WTC11 (cell line): ENCODE data around the gene MYPOP. TPM values are rescaled to one million over a fixed set of nuclear protein-coding genes. Genes with fewer than 3 reads are reported as not detected.

ENCODE experiments used
- ATAC-seq: fragments of 200-7000 bp; cut with Tn5 transposase; 2 replicates; pipeline ENCODE4 v1.10.0; 2021; ENCODE audit warnings: mild to moderate bottlenecking, moderate library complexity
- CTCF ChIA-PET: fragments of 300-600 bp; sonication (Branson Sonifier 250); formaldehyde crosslinking; loops from one replicate; lab custom pipeline; 2021; ENCODE audit warnings: antibody characterized with exemption; lab: Charles Lee
- POLR2A ChIA-PET: fragments of 350-600 bp; sonication (Branson Sonifier 250); formaldehyde crosslinking; loops from one replicate; lab custom pipeline; 2021; ENCODE audit warnings: antibody characterized with exemption; lab: Charles Lee
- DNase-seq: peaks from one replicate; pipeline ENCODE4 v3.0.0; 2021; ENCODE audit warnings: low spot score
- H3K27ac Mint-ChIP-seq: 2 replicates; pipeline ENCODE4 v1.8.0; 2021; ENCODE audit warnings: mixed read lengths
- H3K27me3 Mint-ChIP-seq: 2 replicates; pipeline ENCODE4 v1.8.0; 2021; ENCODE audit warnings: low read depth, mild to moderate bottlenecking, moderate library complexity, mixed read lengths
- H3K36me3 Mint-ChIP-seq: 2 replicates; pipeline ENCODE4 v1.8.0; 2021; ENCODE audit warnings: mixed read lengths
- H3K4me1 Mint-ChIP-seq: 2 replicates; pipeline ENCODE4 v1.8.0; 2022; ENCODE audit warnings: mixed read lengths
- H3K4me3 Mint-ChIP-seq: 2 replicates; pipeline ENCODE4 v1.8.0; 2021; ENCODE audit warnings: mild to moderate bottlenecking, moderate library complexity, mixed read lengths
- H3K9me3 Mint-ChIP-seq: 2 replicates; pipeline ENCODE4 v1.8.0; 2021; ENCODE audit warnings: mixed read lengths
- ATF6 ChIP-seq: sonication (generic); formaldehyde crosslinking; IDR thresholded peaks from 2 replicates; pipeline ENCODE4 v1.8.1; 2023; ENCODE audit warnings: mild to moderate bottlenecking, missing genetic modification reagents
- CREM ChIP-seq: sonication (generic); formaldehyde crosslinking; IDR thresholded peaks from 2 replicates; pipeline ENCODE4 v1.8.1; 2022; ENCODE audit warnings: mild to moderate bottlenecking, missing genetic modification reagents, moderate library complexity
- ELF4 ChIP-seq: sonication (generic); formaldehyde crosslinking; IDR thresholded peaks from 2 replicates; pipeline ENCODE4 v1.8.1; 2022; ENCODE audit warnings: low read depth, mild to moderate bottlenecking, moderate library complexity, missing genetic modification reagents
- GABPB1 ChIP-seq: sonication (generic); formaldehyde crosslinking; IDR thresholded peaks from 2 replicates; pipeline ENCODE4 v1.8.1; 2023; ENCODE audit warnings: mild to moderate bottlenecking, missing genetic modification reagents
- IRF2 ChIP-seq: sonication (generic); formaldehyde crosslinking; IDR thresholded peaks from 2 replicates; pipeline ENCODE4 v1.8.0; 2022; ENCODE audit warnings: low read depth, missing genetic modification reagents, borderline replicate concordance
- JUN ChIP-seq: sonication (generic); formaldehyde crosslinking; IDR thresholded peaks from 2 replicates; pipeline ENCODE4 v1.8.0; 2023; ENCODE audit warnings: mild to moderate bottlenecking, missing genetic modification reagents
- NFYB ChIP-seq: sonication (generic); formaldehyde crosslinking; conservative IDR thresholded peaks from 2 replicates; pipeline ENCODE4 v1.8.0; 2022; ENCODE audit warnings: low read depth, missing genetic modification reagents
- RELA ChIP-seq: sonication (generic); formaldehyde crosslinking; IDR thresholded peaks from 2 replicates; pipeline ENCODE4 v1.8.1; 2022; ENCODE audit warnings: missing genetic modification reagents, mild to moderate bottlenecking, borderline replicate concordance
- SMAD4 ChIP-seq: sonication (generic); formaldehyde crosslinking; IDR thresholded peaks from 2 replicates; pipeline ENCODE4 v1.8.0; 2022; ENCODE audit warnings: mild to moderate bottlenecking, missing genetic modification reagents
- TCF7 ChIP-seq: sonication (generic); formaldehyde crosslinking; IDR thresholded peaks from 2 replicates; pipeline ENCODE4 v1.8.0; 2022; ENCODE audit warnings: mild to moderate bottlenecking, low read depth, missing genetic modification reagents, moderate library complexity
- ZBTB21 ChIP-seq: sonication (generic); formaldehyde crosslinking; IDR thresholded peaks from 2 replicates; pipeline ENCODE4 v1.8.1; 2023; ENCODE audit warnings: mild to moderate bottlenecking, missing genetic modification reagents, borderline replicate concordance
- ZBTB43 ChIP-seq: sonication (generic); formaldehyde crosslinking; IDR thresholded peaks from 2 replicates; pipeline ENCODE4 v1.8.1; 2023; ENCODE audit warnings: mild to moderate bottlenecking, missing genetic modification reagents
- ZNF121 ChIP-seq: sonication (generic); formaldehyde crosslinking; IDR thresholded peaks from 2 replicates; pipeline ENCODE4 v1.8.0; 2023; ENCODE audit warnings: missing genetic modification reagents
- ZNF281 ChIP-seq: sonication (generic); formaldehyde crosslinking; IDR thresholded peaks from 2 replicates; pipeline ENCODE4 v1.8.0; 2023; ENCODE audit warnings: mild to moderate bottlenecking, missing genetic modification reagents
- ZNF317 ChIP-seq: sonication (generic); formaldehyde crosslinking; IDR thresholded peaks from 2 replicates; pipeline ENCODE4 v1.8.1; 2023; ENCODE audit warnings: low read depth, mild to moderate bottlenecking, moderate library complexity, missing genetic modification reagents, borderline replicate concordance
- ZNF416 ChIP-seq: fragments of 250-450 bp; sonication (Bioruptor Pico); IDR thresholded peaks from 2 replicates; pipeline ENCODE4 v1.9.0; 2021; ENCODE audit warnings: mild to moderate bottlenecking, inconsistent platforms
- ZNF425 ChIP-seq: fragments of 250-450 bp; sonication (Bioruptor Pico); conservative IDR thresholded peaks from 2 replicates; pipeline ENCODE4 v1.9.0; 2021; ENCODE audit warnings: mild to moderate bottlenecking
- ZNF512 ChIP-seq: sonication (generic); formaldehyde crosslinking; IDR thresholded peaks from 2 replicates; pipeline ENCODE4 v1.8.1; 2022; ENCODE audit warnings: missing genetic modification reagents, borderline replicate concordance
- ZNF532 ChIP-seq: fragments of 250-450 bp; sonication (Bioruptor Pico); IDR thresholded peaks from 2 replicates; pipeline ENCODE4 v1.9.0; 2021; ENCODE audit warnings: mild to moderate bottlenecking, borderline replicate concordance
- ZSCAN18 ChIP-seq: fragments of 250-450 bp; sonication (Bioruptor Pico); IDR thresholded peaks from 2 replicates; pipeline ENCODE4 v2.1.2; 2022; ENCODE audit warnings: mild to moderate bottlenecking, moderate library complexity
- total RNA-seq: library from RNA; stranded (reverse); gene quantifications from 3 replicates; pipeline ENCODE4 v1.2.3, GENCODE V29; 2021

The MYPOP gene
- total RNA-seq, 1 experiment from 2014 or later, result 13.6 TPM

- no peak for DNase-seq
Measured at GRCh38 chr19:45906221-45906620, 3.8 kb upstream of the MYPOP start.

More at GRCh38 chr19:45906221-45906620, 3.8 kb upstream of the MYPOP start:
- ATAC-seq, result no peak
- H3K4me1 Mint-ChIP-seq, result peaks cover 6% of the 10 kb centered on the region; the same call in 1 of the 2 replicates
- H3K27me3 Mint-ChIP-seq, result peaks cover 14% of the 10 kb centered on the region
- TF ChIP-seq GABPB1 (CRISPR knock-in tag) (no peak), ATF6 (CRISPR knock-in tag) (no peak), ZNF317 (CRISPR knock-in tag) (no peak), JUN (CRISPR knock-in tag) (no peak), TCF7 (CRISPR knock-in tag) (no peak), ZNF425 (no peak), ZNF532 (no peak), IRF2 (CRISPR knock-in tag) (no peak), ZNF416 (CRISPR knock-in tag) (no peak), ZNF121 (CRISPR knock-in tag) (no peak), CREM (CRISPR knock-in tag) (no peak), ZBTB43 (CRISPR knock-in tag) (no peak), SMAD4 (CRISPR knock-in tag) (no peak), NFYB (CRISPR knock-in tag) (no peak), ELF4 (no peak), ZNF281 (no peak), RELA (CRISPR knock-in tag) (no peak), ZSCAN18 (CRISPR knock-in tag) (no peak), ZBTB21 (CRISPR knock-in tag) (no peak), ZNF512 (no peak)
- TF ChIP-seq, all 79 proteins: peak for 0
- ChIA-PET CTCF (interaction anchor here (0.6 kb wide), 1 partner anchor 47 kb away, joined by 3 read pairs; no protein-coding TSS in a partner anchor), POLR2A (no interaction called here)
- Mint-ChIP-seq H3K9me3 (no peaks in the 10 kb centered on the region), H3K4me3 (no peak overlapping the region), H3K36me3 (no peaks in the 10 kb centered on the region), H3K27ac (no peak overlapping the region)
